CD14-positive monocyte (primary cell): ENCODE results near the gene SMIM33. TPM values are rescaled to one million over a fixed set of nuclear protein-coding genes. Genes with fewer than 3 reads are reported as not detected.
"Not testable (repeated sequence)": the region's sequence is repeated elsewhere in the genome, so short reads cannot be mapped to it uniquely, and the experiment has no call there.

ENCODE experiments used
- DNase-seq, 3 donors: peaks; one replicate each; pipeline ENCODE4 v3.0.0-alpha.2; 2011 to 2022
- H2AFZ ChIP-seq: 2 replicates; pipeline ENCODE4 v1.6.0; 2012; ENCODE audit warnings: mild to moderate bottlenecking, low read depth, low read length, inconsistent platforms; ENCODE audit not compliant: insufficient read depth, poor library complexity, severe bottlenecking
- H3K27ac ChIP-seq, 2 donors: 1 replicate in 1 of 2; 2 replicates in 1 of 2; pipeline ENCODE4 v1.5.1; 2012 to 2013; ENCODE audit warnings: low read length in 2 of 2, control low read depth in 1 of 2, inconsistent platforms in 1 of 2, low read depth in 1 of 2, mild to moderate bottlenecking in 1 of 2
- H3K27me3 ChIP-seq, 2 donors: one replicate each; pipeline versions ENCODE4 v1.6.0 to v1.6.1; 2011 to 2013; ENCODE audit warnings: low read length in 2 of 2; ENCODE audit not compliant: control insufficient read depth in 2 of 2, insufficient read depth in 2 of 2
- H3K36me3 ChIP-seq, 2 donors: replicated peaks in 1 of 2; 1 replicate in 1 of 2; 2 replicates in 1 of 2; pipeline versions ENCODE4 v1.5.1 to v1.6.1; 2012 to 2013; ENCODE audit warnings: low read length in 2 of 2, control low read depth in 1 of 2, inconsistent platforms in 1 of 2, mild to moderate bottlenecking in 1 of 2; ENCODE audit not compliant: insufficient read depth in 2 of 2, control insufficient read depth in 1 of 2
- H3K4me1 ChIP-seq, 2 donors: 1 replicate in 1 of 2; 2 replicates in 1 of 2; pipeline versions ENCODE4 v1.5.1 to v1.6.1; 2012 to 2013; ENCODE audit warnings: low read length in 2 of 2, control low read depth in 1 of 2, inconsistent platforms in 1 of 2, mild to moderate bottlenecking in 1 of 2, moderate library complexity in 1 of 2; ENCODE audit not compliant: insufficient read depth in 2 of 2, control insufficient read depth in 1 of 2
- H3K4me2 ChIP-seq: replicated peaks from 2 replicates; pipeline ENCODE3; 2012; ENCODE audit warnings: low read length, moderate library complexity, mild to moderate bottlenecking; ENCODE audit not compliant: poor library complexity, severe bottlenecking; ENCODE audit errors: extremely low read depth
- H3K4me3 ChIP-seq, 3 experiments: fragments of 200-600 bp in 1 of 3; sonication (generic) in 1 of 3; replicated peaks in 1 of 3; 1 replicate in 2 of 3; 2 replicates in 1 of 3; pipeline ENCODE4 v1.5.1; 2011 to 2013; ENCODE audit warnings: low read length in 3 of 3, mild to moderate bottlenecking in 3 of 3, control low read depth in 2 of 3, low read depth in 2 of 3, inconsistent platforms in 1 of 3, moderate library complexity in 1 of 3
- H3K79me2 ChIP-seq: 2 replicates; pipeline ENCODE4 v1.6.0; 2012; ENCODE audit warnings: mild to moderate bottlenecking, control low read depth, inconsistent platforms, low read length, moderate library complexity; ENCODE audit not compliant: insufficient read depth
- H3K9ac ChIP-seq: 2 replicates; pipeline ENCODE4 v1.6.0; 2017; ENCODE audit warnings: low read length, mild to moderate bottlenecking; ENCODE audit not compliant: insufficient read depth, poor library complexity, severe bottlenecking
- H3K9me3 ChIP-seq, 2 donors: replicated peaks in 1 of 2; 1 replicate in 1 of 2; 2 replicates in 1 of 2; pipeline versions ENCODE4 v1.5.1 to v1.6.1; 2012 to 2013; ENCODE audit warnings: low read length in 2 of 2, control low read depth in 1 of 2; ENCODE audit not compliant: control insufficient read depth in 1 of 2, insufficient read depth in 1 of 2
- H4K20me1 ChIP-seq: 2 replicates; pipeline ENCODE4 v1.6.0; 2012; ENCODE audit warnings: mild to moderate bottlenecking, low read length, control low read depth, moderate library complexity; ENCODE audit not compliant: insufficient read depth
- H3K27ac Mint-ChIP-seq, 7 donors: one replicate each; pipeline ENCODE4 v1.8.0; 2020; ENCODE audit warnings: mild to moderate bottlenecking in 7 of 7, mixed read lengths in 7 of 7, moderate library complexity in 6 of 7, inconsistent platforms in 2 of 7
- H3K27me3 Mint-ChIP-seq, 3 donors: one replicate each; pipeline ENCODE4 v1.8.0; 2021 to 2022; ENCODE audit warnings: low read depth in 3 of 3, mild to moderate bottlenecking in 3 of 3, mixed read lengths in 3 of 3, moderate library complexity in 3 of 3, inconsistent platforms in 1 of 3
- H3K36me3 Mint-ChIP-seq, 2 donors: one replicate each; pipeline ENCODE4 v1.8.0; 2020; ENCODE audit warnings: mixed read lengths in 2 of 2, inconsistent platforms in 1 of 2, mild to moderate bottlenecking in 1 of 2
- H3K4me1 Mint-ChIP-seq: one replicate; pipeline ENCODE4 v1.8.0; 2020; ENCODE audit warnings: mild to moderate bottlenecking, mixed read lengths
- H3K4me3 Mint-ChIP-seq, 2 donors: one replicate each; pipeline ENCODE4 v1.8.0; 2020; ENCODE audit warnings: mild to moderate bottlenecking in 2 of 2, mixed read lengths in 2 of 2, moderate library complexity in 1 of 2
- H3K9me3 Mint-ChIP-seq, 7 donors: one replicate each; pipeline ENCODE4 v1.8.0; 2020 to 2022; ENCODE audit warnings: mixed read lengths in 7 of 7, mild to moderate bottlenecking in 6 of 7, moderate library complexity in 6 of 7, inconsistent platforms in 2 of 7
- WGBS: methylation state at CpG from one replicate; pipeline ENCODE4 v1.1.5; 2013; ENCODE audit warnings: missing lambda C conversion rate; ENCODE audit not compliant: insufficient coverage; 5-methylcytosine and 5-hydroxymethylcytosine counted together
- intact Hi-C, 2 donors: fragments of 100-400 bp; cut with micrococcal nuclease; formaldehyde crosslinking; loops; one replicate each; pipeline versions ENCODE4 v1.15.0 to v1.15.1; 2023
- polyA plus RNA-seq, 3 donors: library from polyadenylated mRNA; depleted of rRNA in 1 of 3; unstranded in 2 of 3; stranded (reverse) in 1 of 3; fragments of 300-500 nt in 2 of 3; fragments of >200 nt in 1 of 3; fragmentation: Illumina TruSeq in 2 of 3; gene quantifications; 1 replicate in 2 of 3; 2 replicates in 1 of 3; pipeline ENCODE4 v1.2.3, GENCODE V29; 2012 to 2021
- TF ChIP-seq, protein P1 (sequence below): fragments of 200-600 bp; IDR thresholded peaks from one replicate; pipeline ENCODE4 v1.8.0; 2022; ENCODE audit warnings: antibody characterized with exemption, mild to moderate bottlenecking

SMIM33 gene
- polyA plus RNA-seq, 3 donors = not detected

- Histone ChIP-seq H3K9me3 (peaks cover 0 to 3% of the 10 kb centered on the region in 2 donors), H3K27me3 (no peaks in the 10 kb centered on the region), H3K79me2 (no peaks in the 10 kb centered on the region), H3K4me1 (peaks cover 25% of the 10 kb centered on the region in 2 donors), H3K9ac (no peak overlapping the region), H3K27ac (no peak overlapping the region), H3K4me2 (no peak overlapping the region), H3K36me3 (no peaks in the 10 kb centered on the region), H4K20me1 (no peaks in the 10 kb centered on the region), H2AFZ (no peak overlapping the region), H3K4me3 (no peak overlapping the region)
- TF ChIP-seq, protein P1, sequence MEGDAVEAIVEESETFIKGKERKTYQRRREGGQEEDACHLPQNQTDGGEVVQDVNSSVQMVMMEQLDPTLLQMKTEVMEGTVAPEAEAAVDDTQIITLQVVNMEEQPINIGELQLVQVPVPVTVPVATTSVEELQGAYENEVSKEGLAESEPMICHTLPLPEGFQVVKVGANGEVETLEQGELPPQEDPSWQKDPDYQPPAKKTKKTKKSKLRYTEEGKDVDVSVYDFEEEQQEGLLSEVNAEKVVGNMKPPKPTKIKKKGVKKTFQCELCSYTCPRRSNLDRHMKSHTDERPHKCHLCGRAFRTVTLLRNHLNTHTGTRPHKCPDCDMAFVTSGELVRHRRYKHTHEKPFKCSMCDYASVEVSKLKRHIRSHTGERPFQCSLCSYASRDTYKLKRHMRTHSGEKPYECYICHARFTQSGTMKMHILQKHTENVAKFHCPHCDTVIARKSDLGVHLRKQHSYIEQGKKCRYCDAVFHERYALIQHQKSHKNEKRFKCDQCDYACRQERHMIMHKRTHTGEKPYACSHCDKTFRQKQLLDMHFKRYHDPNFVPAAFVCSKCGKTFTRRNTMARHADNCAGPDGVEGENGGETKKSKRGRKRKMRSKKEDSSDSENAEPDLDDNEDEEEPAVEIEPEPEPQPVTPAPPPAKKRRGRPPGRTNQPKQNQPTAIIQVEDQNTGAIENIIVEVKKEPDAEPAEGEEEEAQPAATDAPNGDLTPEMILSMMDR = no peak
- H3K36me3 Mint-ChIP-seq = peaks cover 0 to 4% of the 10 kb centered on the region in 2 donors
- no peak overlapping the region for H3K4me3 Mint-ChIP-seq
- DNase-seq = no peak
- H3K9me3 Mint-ChIP-seq = peaks cover 0 to 8% (median 5%) of the 10 kb centered on the region in 7 donors
- intact Hi-C loops = loop anchor here in 1 of 2 donors (1.0 kb wide), 1 partner anchor 89 kb away; no protein-coding TSS in a partner anchor
- 95% methylated on average over 3 of the region's 6 CpGs for WGBS
- peak overlapping the region in 5 of 7 donors; percentile 22 to 63 (median 57) for H3K27ac Mint-ChIP-seq
- H3K4me1 Mint-ChIP-seq = peaks cover 30% of the 10 kb centered on the region
- peaks cover 0 to 5% (median 0%) of the 10 kb centered on the region in 3 donors for H3K27me3 Mint-ChIP-seq
These were observed 42.1 kb downstream of the SMIM33 start for GRCh38 chr5:139512786-139513390.

- not testable (repeated sequence) for H3K9me3 Mint-ChIP-seq, H3K36me3 Mint-ChIP-seq
- TF ChIP-seq, protein P1 = peak; percentile 76
These were observed 42.6 kb downstream of the SMIM33 start for GRCh38 chr5:139513434-139513833.

More at GRCh38 chr5:139513434-139513833, 42.6 kb downstream of the SMIM33 start:
- not testable (repeated sequence) for H3K79me2 ChIP-seq, H3K36me3 ChIP-seq, H3K9ac ChIP-seq, H3K4me3 Mint-ChIP-seq, H2AFZ ChIP-seq, H3K27me3 Mint-ChIP-seq, H3K9me3 ChIP-seq, H3K27me3 ChIP-seq, H3K4me2 ChIP-seq, H3K4me3 ChIP-seq, H4K20me1 ChIP-seq, H3K27ac ChIP-seq
- intact Hi-C loops = loop anchor here in 1 of 2 donors (1.0 kb wide), 1 partner anchor 89 kb away; no protein-coding TSS in a partner anchor
- H3K4me1 ChIP-seq = peaks cover 29 to 30% of the 10 kb centered on the region in 2 donors
- 90% methylated on average over 4 of the region's 5 CpGs for WGBS
- Mint-ChIP-seq H3K4me1 (peaks cover 33% of the 10 kb centered on the region), H3K27ac (peak overlapping the region in 3 of 7 donors; percentile 24 to 51 (median 38))
- peak; percentile 80 to 88 (median 85) for DNase-seq
